NCI-H226 (cell line): Measurements from ENCODE around the gene ZNF683.
"Not testable (repeated sequence)": the region's sequence is repeated elsewhere in the genome, so short reads cannot be mapped to it uniquely, and the experiment has no call there.

Experiments used
- DNase-seq: peaks from one replicate; pipeline ENCODE4 v3.0.0-alpha.2; 2015

ZNF683 gene

GRCh38 chr1:26335774-26336476 lies 36.6 kb downstream of the ZNF683 start:
- no peak for DNase-seq

GRCh38 chr1:26333312-26333711 lies 39.2 kb downstream of the ZNF683 start:
- DNase-seq: not testable (repeated sequence)

- DNase-seq: no peak
Observed at GRCh38 chr1:26330276-26330675, 42.3 kb downstream of the ZNF683 start.

GRCh38 chr1:26329380-26329779 lies 43.2 kb downstream of the ZNF683 start:
- DNase-seq: not testable (repeated sequence)

- no peak for DNase-seq
Observed at GRCh38 chr1:26328597-26328996, 44.0 kb downstream of the ZNF683 start.

GRCh38 chr1:26327956-26328362 lies 44.6 kb downstream of the ZNF683 start:
- DNase-seq: no peak

- DNase-seq: no peak
Observed at GRCh38 chr1:26324550-26324949, 48.0 kb downstream of the ZNF683 start.

GRCh38 chr1:26323382-26323781 lies 49.2 kb downstream of the ZNF683 start:
- no peak for DNase-seq

GRCh38 chr1:26322042-26322331 lies 50.6 kb downstream of the ZNF683 start:
- DNase-seq: no peak

- DNase-seq: peak; percentile 69
Observed at GRCh38 chr1:26321315-26322041, 51.1 kb downstream of the ZNF683 start.

- DNase-seq: no peak
Observed at GRCh38 chr1:26320896-26321295, 51.7 kb downstream of the ZNF683 start.

GRCh38 chr1:26318338-26319064 lies 54.0 kb downstream of the ZNF683 start:
- no peak for DNase-seq

GRCh38 chr1:26317612-26318337 lies 54.8 kb downstream of the ZNF683 start, which contains the start of gene CD52:
CD52 (plus strand) TSS chr1:26317958; CDS start chr1:26318018, 60 bp downstream.
- DNase-seq: no peak

GRCh38 chr1:26317146-26317545 lies 55.4 kb downstream of the ZNF683 start:
- DNase-seq: no peak

- no peak for DNase-seq
Observed at GRCh38 chr1:26315874-26316850, 56.4 kb downstream of the ZNF683 start.

- DNase-seq: no peak
Observed at GRCh38 chr1:26314501-26314900, 58.0 kb downstream of the ZNF683 start.
